ENCODE data around the gene PKNOX2.

- no peak for TF ChIP-seq POLR2A (IDR thresholded peaks at IDR 0.05; ENCODE audit: low read depth, low read length)
- no peak for TF ChIP-seq CTCF (conservative IDR thresholded peaks at IDR 0.05; ENCODE audit: low read depth, low read length)
- TF ChIP-seq RCOR1 (IDR thresholded peaks at IDR 0.05; ENCODE audit: insufficient replicate concordance, low read length), result no peak
- TF ChIP-seq CEBPB (IDR thresholded peaks at IDR 0.05; ENCODE audit: low read depth, low read length), result no peak
- TF ChIP-seq RFX5 (IDR thresholded peaks at IDR 0.05; ENCODE audit: low read depth, low read length), result no peak
- no peak for TF ChIP-seq FOS (IDR thresholded peaks at IDR 0.05; ENCODE audit: low read depth, low read length)
Measured at GRCh38 chr11:125387901-125388300, 223.3 kb downstream of the PKNOX2 start.

All from IMR-90 (cell line).